ENCODE results near the gene LAMP5. TPM values are rescaled to one million over a fixed set of nuclear protein-coding genes. Genes with fewer than 3 reads are reported as not detected.

Gene LAMP5
- total RNA-seq, 1 experiment from 2014 or later, result 1.4 TPM

- no peaks in the 10 kb centered on the region for H3K27me3 ChIP-seq (ENCODE audit: control insufficient read depth, insufficient read depth, low read length)
- no peak for DNase-seq
- no peak overlapping the region for H3K4me3 ChIP-seq (ENCODE audit: insufficient read depth, low read depth, low read length)
- H3K36me3 ChIP-seq (replicated peaks; ENCODE audit: control insufficient read depth, insufficient read depth, low read length), result no peaks in the 10 kb centered on the region
Measured at GRCh38 chr20:9535449-9535848, 21.1 kb downstream of the LAMP5 start.

GRCh38 chr20:9543214-9543613 is 28.8 kb downstream of the LAMP5 start:
- Histone ChIP-seq H3K36me3 (replicated peaks; ENCODE audit: control insufficient read depth, insufficient read depth, low read length) (no peaks in the 10 kb centered on the region), H3K4me3 (ENCODE audit: insufficient read depth, low read depth, low read length) (no peak overlapping the region), H3K27me3 (ENCODE audit: control insufficient read depth, insufficient read depth, low read length) (no peaks in the 10 kb centered on the region)
- no peak for DNase-seq

DNA sequence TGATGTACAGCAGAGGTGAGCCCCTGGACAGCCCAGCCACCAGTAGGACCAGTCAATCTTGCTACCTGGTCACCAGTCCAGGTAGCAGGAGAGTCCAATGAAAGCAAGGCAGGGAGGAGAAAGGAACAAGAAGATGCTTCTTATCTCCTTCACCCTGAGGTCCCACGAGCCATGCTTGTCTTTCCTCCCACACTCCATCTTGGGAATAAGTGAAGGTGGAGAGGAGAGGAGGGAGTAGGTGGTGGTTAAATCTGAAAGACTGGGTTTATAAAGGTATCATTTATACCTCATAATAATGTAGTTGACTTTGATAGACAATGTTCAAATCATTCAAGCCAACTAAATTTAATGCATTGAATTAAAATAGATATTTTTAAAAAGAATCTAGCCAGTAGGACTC is 35.9 kb downstream of the LAMP5 start:
- no peak for DNase-seq
- H3K36me3 ChIP-seq (replicated peaks; ENCODE audit: control insufficient read depth, insufficient read depth, low read length), result no peaks in the 10 kb centered on the region
- no peaks in the 10 kb centered on the region; the same call in none of the 2 replicates for H3K27me3 ChIP-seq (ENCODE audit: control insufficient read depth, insufficient read depth, low read length)
- no peak overlapping the region for H3K4me3 ChIP-seq (ENCODE audit: insufficient read depth, low read depth, low read length)

DNA sequence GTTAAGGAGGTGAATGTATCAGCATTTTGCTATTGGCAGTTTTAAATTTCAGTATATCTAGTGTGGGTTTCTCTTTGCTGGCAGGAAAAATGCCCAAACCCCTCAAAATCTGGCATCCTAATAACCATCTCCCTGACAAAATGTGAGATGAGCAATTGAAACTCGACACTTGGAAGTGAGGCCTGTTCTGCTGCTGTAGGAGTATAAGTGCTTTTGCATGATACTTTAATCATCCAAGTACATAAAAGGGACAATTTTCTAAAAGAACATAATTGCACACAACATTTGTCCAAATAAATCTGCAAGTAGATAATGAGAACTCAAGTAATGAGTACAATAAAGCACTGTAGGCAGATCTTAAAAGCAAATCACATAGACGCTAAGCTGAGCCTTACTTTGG is 36.5 kb downstream of the LAMP5 start:
- DNase-seq, result no peak
- no peaks in the 10 kb centered on the region; the same call in none of the 2 replicates for H3K27me3 ChIP-seq (ENCODE audit: control insufficient read depth, insufficient read depth, low read length)
- no peak overlapping the region for H3K4me3 ChIP-seq (ENCODE audit: insufficient read depth, low read depth, low read length)
- H3K36me3 ChIP-seq (replicated peaks; ENCODE audit: control insufficient read depth, insufficient read depth, low read length), result no peaks in the 10 kb centered on the region

DNA sequence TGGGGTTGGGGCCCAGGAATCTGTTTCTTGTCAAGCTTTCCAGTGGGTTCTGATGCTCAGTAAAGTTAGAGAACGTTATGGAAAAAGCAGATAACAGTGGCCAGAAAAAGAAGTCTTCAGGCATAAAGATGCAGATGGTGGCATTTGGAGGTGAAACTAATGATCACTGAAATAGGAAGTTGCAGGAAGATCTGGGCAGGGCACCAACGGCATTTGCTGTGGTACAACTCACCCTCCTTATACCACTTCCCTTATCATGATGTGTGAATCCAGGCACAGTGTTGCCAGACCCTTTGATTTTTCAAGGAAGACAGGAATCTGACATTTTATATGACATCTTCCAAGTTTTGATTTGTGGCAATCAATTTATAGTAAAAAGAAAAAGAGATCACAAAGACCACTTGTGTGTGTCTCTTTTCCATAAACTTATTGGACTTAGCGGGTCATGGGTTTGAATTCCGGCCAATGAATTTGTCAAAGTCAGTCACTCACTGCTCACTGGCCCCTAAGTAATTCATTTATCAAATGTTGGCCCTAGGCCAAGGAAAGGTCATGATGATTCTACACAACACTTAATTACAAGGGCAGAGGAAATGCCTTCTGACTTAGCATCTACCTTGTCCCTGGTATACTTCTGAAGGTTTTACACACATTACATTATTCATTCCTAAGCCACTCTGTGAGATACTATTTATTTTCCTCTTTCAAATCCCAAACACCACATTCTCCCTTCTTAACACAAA is 37.6 kb downstream of the LAMP5 start:
- no peaks in the 10 kb centered on the region for H3K36me3 ChIP-seq (replicated peaks; ENCODE audit: control insufficient read depth, insufficient read depth, low read length)
- DNase-seq, result no peak
- no peak overlapping the region for H3K4me3 ChIP-seq (ENCODE audit: insufficient read depth, low read depth, low read length)
- no peaks in the 10 kb centered on the region; the same call in none of the 2 replicates for H3K27me3 ChIP-seq (ENCODE audit: control insufficient read depth, insufficient read depth, low read length)

GRCh38 chr20:9555781-9556180 is 41.4 kb downstream of the LAMP5 start:
- Histone ChIP-seq H3K4me3 (ENCODE audit: insufficient read depth, low read depth, low read length) (no peak overlapping the region), H3K27me3 (ENCODE audit: control insufficient read depth, insufficient read depth, low read length) (no peaks in the 10 kb centered on the region; the same call in 1 of the 2 replicates), H3K36me3 (replicated peaks; ENCODE audit: control insufficient read depth, insufficient read depth, low read length) (no peaks in the 10 kb centered on the region)
- no peak for DNase-seq

GRCh38 chr20:9557411-9557810 is 43.0 kb downstream of the LAMP5 start:
- no peak for DNase-seq
- Histone ChIP-seq H3K4me3 (ENCODE audit: insufficient read depth, low read depth, low read length) (no peak overlapping the region), H3K27me3 (ENCODE audit: control insufficient read depth, insufficient read depth, low read length) (no peaks in the 10 kb centered on the region), H3K36me3 (replicated peaks; ENCODE audit: control insufficient read depth, insufficient read depth, low read length) (no peaks in the 10 kb centered on the region)

GRCh38 chr20:9565910-9566550 is 51.6 kb downstream of the LAMP5 start:
- Histone ChIP-seq H3K4me3 (ENCODE audit: insufficient read depth, low read depth, low read length) (no peak overlapping the region), H3K27me3 (ENCODE audit: control insufficient read depth, insufficient read depth, low read length) (peaks cover 3% of the 10 kb centered on the region; the same call in 1 of the 2 replicates), H3K36me3 (replicated peaks; ENCODE audit: control insufficient read depth, insufficient read depth, low read length) (no peaks in the 10 kb centered on the region)
- DNase-seq, result no peak

DNA sequence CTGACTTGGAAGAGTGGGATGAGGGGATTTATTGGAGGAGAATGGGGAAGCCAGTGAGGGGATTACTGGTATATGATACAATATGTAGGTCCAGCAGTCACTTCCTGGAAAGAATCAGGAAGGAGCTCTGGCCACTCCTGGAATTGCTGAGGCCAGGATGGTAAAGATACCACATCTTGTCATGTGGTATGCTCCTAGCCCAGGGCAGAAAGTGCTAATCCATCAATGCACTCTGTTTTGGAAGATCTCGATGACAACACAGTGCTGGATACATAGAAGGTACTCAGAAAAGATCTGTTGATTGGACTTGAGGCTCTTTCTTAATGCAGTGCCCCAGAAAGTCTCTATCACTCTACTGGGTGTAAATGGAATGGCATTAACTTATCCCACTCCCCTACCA is 52.6 kb downstream of the LAMP5 start:
- H3K27me3 ChIP-seq (ENCODE audit: control insufficient read depth, insufficient read depth, low read length), result peaks cover 5% of the 10 kb centered on the region; the same call in 1 of the 2 replicates
- no peaks in the 10 kb centered on the region for H3K36me3 ChIP-seq (replicated peaks; ENCODE audit: control insufficient read depth, insufficient read depth, low read length)
- no peak overlapping the region for H3K4me3 ChIP-seq (ENCODE audit: insufficient read depth, low read depth, low read length)
- DNase-seq, result no peak

- no peak for DNase-seq
- peaks cover 15% of the 10 kb centered on the region; the same call in 1 of the 2 replicates for H3K27me3 ChIP-seq (ENCODE audit: control insufficient read depth, insufficient read depth, low read length)
- H3K4me3 ChIP-seq (ENCODE audit: insufficient read depth, low read depth, low read length), result no peak overlapping the region
- no peaks in the 10 kb centered on the region for H3K36me3 ChIP-seq (replicated peaks; ENCODE audit: control insufficient read depth, insufficient read depth, low read length)
Measured at GRCh38 chr20:9570612-9571011, 56.2 kb downstream of the LAMP5 start.

- H3K27me3 ChIP-seq (ENCODE audit: control insufficient read depth, insufficient read depth, low read length), result peaks cover 15% of the 10 kb centered on the region; the same call in 1 of the 2 replicates
- no peaks in the 10 kb centered on the region for H3K36me3 ChIP-seq (replicated peaks; ENCODE audit: control insufficient read depth, insufficient read depth, low read length)
- no peak overlapping the region for H3K4me3 ChIP-seq (ENCODE audit: insufficient read depth, low read depth, low read length)
- peak; percentile 22 for DNase-seq
Measured at GRCh38 chr20:9571783-9572182, 57.4 kb downstream of the LAMP5 start.

GRCh38 chr20:9572670-9573069 is 58.3 kb downstream of the LAMP5 start:
- no peak overlapping the region for H3K4me3 ChIP-seq (ENCODE audit: insufficient read depth, low read depth, low read length)
- H3K27me3 ChIP-seq (ENCODE audit: control insufficient read depth, insufficient read depth, low read length), result peaks cover 15% of the 10 kb centered on the region; the same call in 1 of the 2 replicates
- DNase-seq, result peak; percentile 79
- no peaks in the 10 kb centered on the region for H3K36me3 ChIP-seq (replicated peaks; ENCODE audit: control insufficient read depth, insufficient read depth, low read length)

- H3K27me3 ChIP-seq (ENCODE audit: control insufficient read depth, insufficient read depth, low read length), result peaks cover 15% of the 10 kb centered on the region; the same call in 1 of the 2 replicates
- no peaks in the 10 kb centered on the region for H3K36me3 ChIP-seq (replicated peaks; ENCODE audit: control insufficient read depth, insufficient read depth, low read length)
- H3K4me3 ChIP-seq (ENCODE audit: insufficient read depth, low read depth, low read length), result no peak overlapping the region
- no peak for DNase-seq
Measured at GRCh38 chr20:9573335-9574151, 59.2 kb downstream of the LAMP5 start.

GRCh38 chr20:9574181-9574580 is 59.8 kb downstream of the LAMP5 start:
- DNase-seq, result no peak
- no peaks in the 10 kb centered on the region for H3K36me3 ChIP-seq (replicated peaks; ENCODE audit: control insufficient read depth, insufficient read depth, low read length)
- peaks cover 15% of the 10 kb centered on the region; the same call in 1 of the 2 replicates for H3K27me3 ChIP-seq (ENCODE audit: control insufficient read depth, insufficient read depth, low read length)
- no peak overlapping the region for H3K4me3 ChIP-seq (ENCODE audit: insufficient read depth, low read depth, low read length)

All from H7 (cell line).